DMS153 treated with DMSO at 0.1 percent for 48 hours (cell line): ENCODE results near the gene CCDC12.

ENCODE experiments used
- DNase-seq: peaks from one replicate; lab custom pipeline; 2025; ENCODE audit not compliant: unreplicated experiment; lab: John Stamatoyannopoulos, UW

CCDC12 gene

DNA sequence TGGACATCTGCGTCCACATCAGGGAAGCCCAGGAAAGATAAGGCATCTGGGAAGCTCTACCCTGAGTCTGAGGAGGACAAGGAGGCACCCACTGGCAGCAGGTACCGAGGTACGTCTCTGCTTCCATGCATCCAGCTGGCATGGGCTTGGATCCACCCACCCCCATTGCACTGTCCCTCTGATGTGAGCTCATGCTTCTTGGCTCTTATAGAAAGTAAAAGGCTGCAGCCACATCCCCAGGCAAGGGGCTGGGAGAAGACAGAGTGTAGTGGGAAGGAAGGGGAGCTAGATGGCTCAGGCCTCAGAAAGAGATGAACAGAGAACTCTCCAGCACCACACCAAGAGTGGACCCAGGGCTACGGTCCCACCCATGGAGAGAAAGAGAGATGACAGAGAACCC lies 80.8 kb downstream of the CCDC12 start:
- no peak for DNase-seq

DNA sequence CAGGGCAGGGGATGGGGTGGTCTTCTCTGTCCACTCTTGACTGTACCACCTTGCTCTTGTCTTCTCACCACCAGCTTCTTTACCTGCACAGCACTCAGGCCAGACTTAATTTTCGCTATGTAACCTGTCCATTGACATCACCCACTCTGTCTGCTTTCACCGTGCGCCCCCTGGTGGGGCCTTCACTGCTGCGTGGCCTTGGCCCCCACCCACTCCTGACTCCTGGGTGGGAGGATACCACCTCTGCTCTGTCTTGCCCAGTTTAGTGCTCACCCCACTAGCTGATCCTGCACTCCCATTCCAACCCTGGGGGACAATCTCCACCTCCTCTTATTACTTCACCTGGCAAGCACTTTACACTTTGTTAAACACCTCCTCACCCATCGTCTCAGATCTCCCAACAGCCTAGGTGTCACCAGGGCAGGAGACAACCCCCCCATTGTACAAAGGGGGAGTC lies 81.3 kb downstream of the CCDC12 start:
- DNase-seq: no peak

DNA sequence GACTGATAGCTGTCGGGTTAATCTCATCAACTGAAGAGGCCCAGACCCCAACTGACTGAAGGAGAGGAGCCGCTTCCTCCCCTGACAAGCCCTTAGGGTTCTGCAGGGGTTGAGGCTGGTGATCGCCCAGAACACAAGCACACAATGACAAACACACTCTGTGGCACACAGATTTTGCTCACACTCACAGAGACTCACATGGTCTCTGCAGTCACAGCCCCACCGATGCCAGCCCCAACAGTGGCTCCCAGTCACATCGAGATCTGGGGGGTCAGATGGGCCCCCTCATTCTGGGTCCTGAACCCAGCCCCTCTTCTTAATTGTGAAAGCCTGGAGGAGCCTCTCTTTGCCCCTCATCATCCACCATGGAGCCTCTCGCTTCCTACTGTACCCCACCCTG lies 82.3 kb downstream of the CCDC12 start:
- DNase-seq: no peak

DNA sequence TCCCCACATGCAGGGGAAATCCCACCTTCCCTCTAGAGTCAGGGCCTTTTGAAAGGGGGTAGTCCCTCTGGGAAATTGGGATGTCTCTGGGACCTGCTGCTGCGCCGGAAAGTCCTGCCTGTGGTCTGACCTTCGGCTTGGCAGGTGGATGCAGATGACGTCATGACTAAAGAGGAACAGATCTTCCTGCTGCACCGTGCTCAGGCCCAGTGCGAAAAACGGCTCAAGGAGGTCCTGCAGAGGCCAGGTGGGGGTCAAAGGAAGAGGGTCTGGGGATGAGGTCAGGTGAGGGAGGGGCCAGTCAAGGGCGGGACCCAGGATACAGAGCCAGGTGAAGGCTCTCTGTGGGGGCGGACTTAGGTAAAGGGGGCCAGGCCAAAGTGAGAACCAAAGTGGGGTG lies 82.8 kb downstream of the CCDC12 start:
- no peak for DNase-seq

DNA sequence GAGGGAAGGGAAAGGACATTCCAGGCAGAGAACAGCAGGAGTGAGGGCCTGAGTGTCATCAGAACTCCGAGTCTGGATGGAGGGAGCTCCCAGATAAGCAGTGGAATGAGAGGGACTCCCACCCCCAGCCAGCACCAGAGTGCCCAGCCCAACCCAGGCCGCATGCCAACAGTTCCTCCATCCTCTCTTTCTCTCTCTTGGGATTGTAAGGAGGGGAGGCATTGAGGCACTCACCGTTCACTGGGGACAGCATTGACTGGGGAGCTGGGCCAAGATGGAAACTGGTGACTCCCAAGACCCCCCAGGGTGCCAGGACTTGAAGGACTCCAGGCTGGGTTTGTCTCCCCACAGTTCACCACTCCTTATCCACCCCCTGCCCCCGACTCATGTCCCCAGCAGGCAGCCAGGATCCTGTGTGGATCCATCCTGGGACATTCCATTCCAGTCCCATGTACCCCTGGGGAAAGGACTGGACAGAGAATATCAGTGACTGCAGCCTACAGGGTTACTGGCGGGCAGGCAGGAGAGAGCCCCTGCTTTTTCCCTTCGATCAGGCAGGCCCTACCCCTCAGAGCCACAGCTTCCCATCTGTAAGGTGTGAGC lies 83.3 kb downstream of the CCDC12 start:
- no peak for DNase-seq

DNA sequence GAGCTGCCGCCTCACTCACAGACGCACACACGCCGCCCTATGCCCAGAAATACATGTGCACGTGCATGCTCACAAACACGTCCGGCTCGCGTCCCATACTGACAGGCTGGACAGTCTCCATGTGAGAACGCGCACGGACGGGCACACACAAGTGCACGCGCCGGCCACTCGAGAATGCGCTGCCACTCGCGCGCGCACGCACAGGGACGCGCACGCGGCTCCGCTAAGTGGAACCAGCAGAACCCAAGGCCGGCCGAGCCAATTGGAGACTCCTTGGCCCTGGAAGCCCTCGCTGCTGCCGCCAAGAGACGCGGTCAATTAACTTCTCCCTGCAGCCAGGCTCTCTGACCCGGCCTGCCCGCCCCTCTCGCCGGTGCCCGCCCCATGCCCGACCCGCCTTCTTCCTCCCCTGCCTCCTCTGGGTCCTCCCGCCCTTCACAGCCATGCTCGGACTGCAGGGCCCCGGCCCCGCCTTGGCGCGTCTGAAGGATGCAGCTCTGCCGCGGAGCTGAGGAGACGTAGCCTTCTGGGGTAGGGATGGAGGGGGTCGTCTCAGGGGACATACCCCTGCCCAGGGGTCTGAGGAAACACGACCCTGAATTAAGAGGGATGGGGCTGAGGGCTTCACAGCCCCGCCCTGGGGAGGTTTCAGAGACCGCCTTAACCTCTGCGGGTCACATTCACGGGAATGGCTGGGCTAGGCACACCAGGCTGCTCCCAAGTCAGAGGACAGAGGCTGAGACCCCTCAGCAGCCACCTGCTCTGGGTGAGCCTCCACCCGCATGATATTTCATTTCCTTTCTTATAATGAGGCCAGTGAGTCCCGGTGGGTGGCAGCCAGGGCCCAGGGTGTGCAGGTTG lies 84.0 kb downstream of the CCDC12 start:
- no peak for DNase-seq

DNA sequence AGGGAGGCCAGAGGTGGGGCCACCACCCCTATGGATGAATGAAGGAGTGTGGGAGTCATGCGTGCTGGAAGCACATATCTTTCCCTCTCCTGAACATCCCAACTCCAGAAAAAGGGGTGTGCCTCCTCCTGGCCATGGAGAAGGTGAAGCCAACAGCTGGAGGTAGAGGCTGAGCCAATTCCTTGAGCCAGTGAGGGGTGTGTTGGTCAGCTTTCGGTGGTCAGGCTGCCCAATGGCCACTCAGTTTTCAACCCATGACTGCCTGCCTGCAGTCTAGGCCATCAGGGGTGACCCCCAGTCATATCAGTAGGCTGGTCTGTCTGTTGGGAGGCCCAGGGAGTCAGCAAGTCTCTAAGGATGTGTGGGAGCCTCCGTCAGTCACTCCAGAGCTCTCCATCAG lies 85.4 kb downstream of the CCDC12 start:
- DNase-seq: no peak

DNA sequence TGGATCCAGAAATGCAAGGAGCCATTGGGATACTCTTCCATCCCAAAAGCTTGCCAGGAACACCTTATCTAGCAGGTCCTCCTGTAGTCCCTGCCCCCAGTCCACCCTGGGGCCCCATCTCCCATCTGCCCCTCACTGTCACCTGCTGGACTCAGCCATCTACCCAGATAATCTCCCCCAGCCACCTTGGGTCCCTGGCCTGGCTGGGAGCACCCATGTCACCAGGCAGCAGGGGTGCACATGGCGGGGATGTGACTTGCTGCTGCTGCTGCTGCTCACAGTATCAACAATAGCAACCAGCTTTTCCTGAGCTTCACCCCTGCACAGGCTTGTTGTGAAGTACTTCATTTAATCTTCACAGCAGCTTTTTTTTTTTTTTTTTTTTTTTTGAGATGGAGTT lies 86.4 kb downstream of the CCDC12 start:
- no peak for DNase-seq

DNA sequence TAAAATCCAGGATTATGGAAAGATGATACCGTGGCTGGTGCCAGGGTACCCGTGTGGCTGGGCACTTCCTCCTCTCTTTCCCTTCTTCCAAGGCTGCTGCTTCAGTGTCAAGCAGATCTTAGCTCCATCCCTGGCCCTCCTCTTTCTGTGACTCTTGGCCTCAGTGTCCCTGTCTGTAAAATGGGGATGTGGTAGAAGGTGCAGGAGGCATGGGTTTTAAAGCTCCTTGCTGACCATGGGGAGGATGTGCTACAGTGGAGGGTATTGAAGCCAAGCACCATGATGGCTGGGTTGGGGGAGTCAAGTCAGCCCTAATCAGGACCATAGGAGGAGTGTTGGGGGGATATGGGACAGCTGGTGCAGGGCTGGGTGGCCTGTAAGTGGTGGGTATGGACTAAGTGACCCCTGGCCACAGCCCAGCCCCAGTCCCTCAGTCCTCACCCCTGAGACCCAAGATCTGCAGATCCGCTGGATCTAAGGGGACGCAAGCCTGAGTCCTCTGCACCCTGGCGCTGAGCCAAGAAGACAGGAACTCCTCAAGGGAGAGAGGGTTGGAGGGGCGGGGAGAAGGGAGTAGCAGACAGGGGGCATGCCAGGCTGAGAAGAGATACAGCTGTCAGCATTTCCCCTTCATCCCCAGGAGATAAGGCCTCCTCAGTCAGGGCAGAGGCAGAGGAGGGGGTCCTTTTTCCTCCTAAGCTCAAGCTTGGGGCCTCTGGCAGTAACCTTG lies 87.0 kb downstream of the CCDC12 start:
- no peak for DNase-seq

DNA sequence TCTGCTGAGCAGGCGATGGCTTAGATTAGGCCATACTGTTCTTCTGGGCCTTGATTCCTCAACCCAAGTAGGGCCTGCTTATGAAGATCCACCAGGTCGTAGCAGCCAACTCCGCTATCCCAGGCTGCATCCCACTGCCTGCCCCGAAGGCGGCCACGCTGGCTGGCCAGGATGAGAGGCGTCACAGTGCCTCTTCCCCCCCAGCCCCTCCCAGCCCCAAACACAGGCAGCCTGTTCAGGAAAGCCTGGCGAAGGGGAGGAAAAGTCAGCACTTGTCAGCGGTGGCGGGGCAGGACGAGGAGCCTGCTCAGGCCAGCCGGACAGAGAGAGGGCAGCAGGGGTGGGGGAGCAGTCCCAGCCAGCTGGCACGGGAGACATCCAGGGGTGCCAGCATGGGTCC lies 87.8 kb downstream of the CCDC12 start:
- no peak for DNase-seq

DNA sequence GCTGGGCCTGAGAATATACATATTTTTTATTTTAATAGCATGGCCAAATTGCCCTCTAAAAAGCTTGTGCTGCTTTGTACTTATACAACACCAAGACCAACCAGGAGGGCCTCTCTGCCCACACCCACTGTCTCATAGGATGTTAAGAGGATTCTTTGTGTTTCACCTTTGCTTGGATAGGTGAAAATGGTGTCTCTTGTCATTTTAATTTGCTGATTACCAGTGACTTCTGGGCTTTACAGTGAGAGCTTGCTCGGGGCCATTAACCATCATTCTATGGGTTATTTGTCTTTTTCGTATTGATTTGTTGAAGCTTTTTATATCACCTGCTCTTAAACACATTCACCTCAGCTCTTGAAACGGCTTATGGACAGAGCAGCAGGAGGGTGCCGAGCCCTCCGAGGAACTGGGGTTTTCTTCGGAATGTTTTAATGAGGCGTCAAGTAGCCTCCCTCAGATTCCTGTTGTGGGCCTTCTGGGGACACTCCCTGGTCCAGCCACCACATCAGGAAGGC lies 88.5 kb downstream of the CCDC12 start:
- no peak for DNase-seq

DNA sequence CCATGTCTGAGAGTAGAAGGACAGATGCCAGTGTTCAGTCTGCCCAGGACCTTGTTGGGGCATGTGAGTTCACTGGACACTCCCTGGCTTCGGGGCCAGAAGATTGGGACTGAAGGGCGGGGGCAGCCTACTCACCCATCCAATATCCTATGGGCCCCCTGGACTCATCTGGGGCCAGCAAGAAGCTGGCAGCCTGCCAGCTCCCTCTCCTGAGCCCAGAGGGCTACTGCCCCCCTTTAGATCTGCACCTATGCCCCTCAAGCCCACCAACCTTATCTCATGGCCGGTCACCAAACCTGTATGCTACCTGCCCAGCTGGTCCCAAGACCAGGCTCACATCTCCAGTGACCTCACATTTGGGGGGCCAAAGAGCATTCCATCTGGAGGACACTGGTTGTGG lies 90.9 kb downstream of the CCDC12 start:
- DNase-seq: no peak

DNA sequence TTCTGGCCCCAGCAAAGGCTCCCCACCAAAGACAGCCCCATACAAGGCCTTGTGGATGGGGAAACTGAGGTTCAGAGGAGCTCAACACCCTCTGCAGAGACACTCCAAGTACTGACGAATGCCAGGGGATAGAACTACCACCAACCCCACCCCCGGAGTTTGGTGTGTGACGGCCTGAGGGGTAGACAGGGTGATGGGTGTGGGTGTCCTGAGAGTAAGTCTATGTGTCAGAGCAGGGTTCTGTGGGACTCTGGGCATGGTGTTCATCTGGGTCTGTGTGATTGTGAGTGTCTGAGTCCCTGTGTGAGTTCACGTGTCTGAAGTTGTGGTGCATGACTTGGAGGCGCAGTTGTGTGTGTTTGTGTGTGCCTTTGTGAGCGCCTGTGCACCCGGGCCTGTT lies 91.6 kb downstream of the CCDC12 start:
- DNase-seq: no peak

DNA sequence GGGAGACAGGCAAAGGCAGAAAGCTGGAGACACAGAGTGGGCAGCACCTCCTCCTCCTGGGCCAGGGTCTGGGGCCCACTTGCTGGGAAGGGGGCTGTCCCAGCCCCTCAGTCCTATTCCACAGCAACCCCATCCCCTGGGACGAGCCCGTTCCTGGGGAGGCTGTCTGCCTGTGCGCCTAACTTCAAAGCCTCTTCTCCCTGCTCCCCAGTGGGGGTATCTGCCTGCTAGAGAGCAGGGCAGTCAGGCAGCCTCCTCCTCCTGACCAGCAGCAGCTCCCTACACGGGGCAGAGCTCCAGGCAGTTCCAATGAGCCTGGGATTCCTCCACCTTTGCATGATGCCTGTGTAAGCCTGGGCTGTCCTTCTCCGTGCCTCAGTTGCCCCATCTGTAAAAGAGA lies 92.1 kb downstream of the CCDC12 start:
- DNase-seq: no peak

DNA sequence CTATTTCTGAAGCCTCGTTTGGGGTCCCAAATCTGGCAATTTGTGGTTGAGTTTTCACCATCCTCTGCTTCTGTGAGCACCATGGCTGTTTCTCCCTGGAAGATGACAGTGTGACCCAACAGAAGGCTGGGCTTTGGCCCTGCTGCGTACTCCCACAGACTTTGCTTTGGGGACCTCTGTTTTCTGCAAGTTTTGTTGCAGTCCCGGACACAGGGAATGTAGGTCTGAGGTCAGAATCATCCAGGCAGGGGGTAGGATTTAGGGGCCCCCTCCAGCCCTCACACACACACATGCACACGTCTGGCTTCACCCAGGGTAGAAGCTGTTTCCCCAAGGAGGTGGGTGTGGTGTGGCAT lies 92.7 kb downstream of the CCDC12 start:
- DNase-seq: no peak

DNA sequence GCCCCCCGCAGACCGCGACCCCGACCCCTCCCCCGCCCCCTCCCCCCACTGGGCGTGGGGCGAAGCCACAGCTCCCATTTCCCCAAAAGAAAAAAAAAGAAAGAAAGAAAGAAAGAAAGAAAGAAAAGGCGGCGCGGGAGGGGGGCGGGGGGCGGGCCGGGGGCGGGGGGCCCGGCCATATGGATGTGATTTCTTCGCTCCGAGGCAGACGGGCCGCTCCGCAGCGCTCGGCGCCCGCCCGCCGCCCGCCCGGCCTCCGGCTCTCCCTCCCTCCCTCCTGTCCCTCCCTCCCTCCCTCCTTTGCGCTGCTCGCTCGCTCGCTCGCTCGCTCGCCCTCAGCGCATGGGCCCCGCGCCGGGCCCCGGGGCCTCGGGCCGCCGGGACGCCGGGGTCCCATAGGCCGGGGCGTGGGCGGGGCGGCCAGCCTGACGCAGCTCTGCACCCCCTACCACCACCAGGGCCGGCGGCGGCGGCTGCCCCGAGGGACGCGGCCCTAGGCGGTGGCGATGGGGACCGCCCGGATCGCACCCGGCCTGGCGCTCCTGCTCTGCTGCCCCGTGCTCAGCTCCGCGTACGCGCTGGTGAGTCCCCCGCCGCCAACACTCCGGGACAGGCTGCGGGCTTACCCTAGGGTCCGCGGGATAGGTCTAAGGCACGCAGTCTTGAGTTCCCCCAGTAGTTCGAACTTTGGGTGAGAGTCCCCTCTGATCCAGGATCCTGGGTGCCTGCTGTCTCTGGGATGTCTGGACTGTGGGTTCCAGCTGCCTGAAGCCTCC lies 93.3 kb downstream of the CCDC12 start:
- DNase-seq: no peak

DNA sequence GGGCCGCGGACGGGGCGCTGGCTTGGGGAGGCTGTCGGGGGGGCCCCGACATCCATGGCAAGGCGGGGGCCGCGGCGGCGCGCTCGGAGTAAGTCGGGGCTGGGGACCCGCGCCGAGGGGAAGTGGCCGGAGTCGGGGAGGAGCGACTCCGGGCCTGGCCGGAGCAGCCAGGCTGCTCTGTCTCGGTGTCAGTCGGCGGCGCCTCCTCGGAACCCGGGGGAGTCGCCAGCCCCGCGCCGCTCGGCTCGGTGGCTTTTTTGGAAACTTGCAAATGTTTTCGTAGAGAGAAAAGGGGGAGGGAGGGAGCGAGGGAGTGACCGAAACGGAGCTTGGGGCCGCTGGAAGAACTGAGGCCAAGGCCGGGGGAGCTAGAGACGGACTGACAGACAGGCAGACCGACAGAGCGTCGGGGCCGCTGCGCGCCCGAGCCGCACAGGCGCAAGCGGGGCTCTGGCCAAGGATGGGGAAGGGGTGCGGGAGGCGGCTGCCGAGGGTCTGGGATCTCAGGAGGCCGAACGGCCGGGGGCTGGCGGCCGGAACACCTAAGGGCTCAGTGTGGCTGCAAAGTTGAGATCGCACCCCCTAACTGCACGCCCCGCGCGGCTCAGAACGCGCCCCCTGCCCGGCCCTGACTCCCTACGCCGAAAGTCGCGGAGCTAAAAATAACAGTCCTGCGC lies 94.0 kb downstream of the CCDC12 start:
- DNase-seq: no peak

DNA sequence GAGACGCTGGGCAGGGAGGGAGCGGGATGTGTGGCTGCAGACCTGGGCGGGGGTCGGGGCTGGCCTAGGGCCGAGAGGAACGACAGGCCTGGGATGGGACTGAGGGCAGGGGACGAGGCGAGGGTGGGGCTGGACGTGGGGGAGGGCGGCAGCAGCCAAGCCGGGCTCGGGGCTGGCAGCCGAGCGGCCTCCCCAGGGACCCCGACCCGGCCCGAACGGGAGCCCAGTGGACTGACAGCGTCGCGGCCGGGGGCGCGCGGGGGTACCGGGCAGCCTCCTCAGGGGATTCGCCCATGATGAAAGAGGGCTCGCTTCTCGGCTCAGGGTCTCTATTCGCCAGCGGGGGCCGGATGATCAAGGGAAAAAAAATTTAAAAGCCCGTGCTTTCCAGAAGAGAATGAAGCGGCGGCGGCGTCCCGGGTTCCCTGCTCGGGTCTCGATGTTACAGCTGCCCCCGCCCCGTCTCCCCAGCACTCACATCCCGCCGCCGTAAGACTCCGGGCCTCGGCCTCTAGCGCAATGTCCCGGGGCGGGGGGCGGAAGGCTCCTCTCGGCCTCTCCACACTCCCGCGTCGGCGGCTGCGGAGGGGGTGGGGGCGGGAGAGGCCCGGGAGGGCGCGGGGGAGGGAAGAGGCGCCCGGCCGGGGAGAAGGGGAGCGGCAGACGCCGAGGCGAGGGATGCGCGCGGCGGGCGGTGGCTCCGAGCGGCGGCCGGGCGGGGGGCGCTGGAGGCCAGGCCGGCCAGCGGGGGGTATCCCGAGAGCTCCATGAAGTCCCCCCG lies 94.8 kb downstream of the CCDC12 start:
- DNase-seq: no peak

DNA sequence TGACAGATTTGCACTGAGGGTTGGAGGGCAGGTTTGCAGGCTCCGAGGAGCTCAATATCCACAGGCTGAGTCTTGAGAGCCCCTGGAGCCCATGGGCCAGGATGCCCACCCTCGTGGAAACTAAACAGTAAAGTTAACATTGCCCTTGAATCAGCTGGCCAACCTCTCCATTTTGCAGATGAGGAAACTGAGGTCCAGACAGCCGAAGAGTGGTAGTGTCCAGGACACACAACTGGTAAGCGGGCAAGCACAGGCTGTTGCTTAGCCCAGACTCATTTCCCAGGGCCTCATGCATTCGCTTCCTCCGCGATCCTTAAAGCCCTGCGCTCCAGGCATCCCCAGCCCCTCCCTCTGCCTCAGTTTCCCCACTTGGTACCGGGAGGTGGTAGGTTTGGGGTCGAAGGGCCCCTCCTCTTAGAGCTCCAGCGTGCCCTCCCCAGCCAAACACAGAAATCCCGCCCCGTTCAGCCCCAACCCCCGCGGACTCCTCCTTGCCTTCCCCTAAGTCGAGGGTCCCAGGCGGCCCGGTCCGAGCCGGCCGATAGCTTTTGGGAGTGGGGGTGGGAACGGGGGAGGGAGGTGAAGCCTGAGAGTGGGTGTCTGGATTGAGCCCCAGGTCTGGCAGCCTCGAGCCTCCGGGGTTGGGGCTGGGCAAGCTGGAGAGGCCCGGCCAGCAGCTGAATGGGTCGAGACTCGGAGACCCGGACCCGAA lies 95.5 kb downstream of the CCDC12 start:
- no peak for DNase-seq
